ENCODE data around the gene AGXT.

AGXT gene

DNA sequence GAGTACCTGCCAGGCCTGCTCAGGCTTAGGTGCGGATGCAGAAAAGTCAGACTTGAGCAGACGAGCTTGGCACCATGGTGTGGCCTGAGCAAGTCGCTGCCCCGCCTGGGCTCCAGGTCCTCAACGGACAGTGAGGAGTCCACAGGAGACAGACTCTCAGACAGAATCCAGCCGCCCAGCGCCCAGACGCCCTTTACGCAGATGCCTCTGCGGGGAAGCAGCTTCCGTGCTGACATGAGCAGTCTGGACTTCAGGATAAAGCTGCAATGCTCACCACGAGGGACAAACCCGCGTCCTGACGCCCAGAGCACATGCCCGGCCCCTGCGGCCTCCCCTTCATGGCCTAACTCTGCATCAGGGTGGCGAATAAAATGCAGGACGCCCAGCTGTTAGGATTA, 30.8 kb downstream of the AGXT start:
- DNase-seq = no peak

DNA sequence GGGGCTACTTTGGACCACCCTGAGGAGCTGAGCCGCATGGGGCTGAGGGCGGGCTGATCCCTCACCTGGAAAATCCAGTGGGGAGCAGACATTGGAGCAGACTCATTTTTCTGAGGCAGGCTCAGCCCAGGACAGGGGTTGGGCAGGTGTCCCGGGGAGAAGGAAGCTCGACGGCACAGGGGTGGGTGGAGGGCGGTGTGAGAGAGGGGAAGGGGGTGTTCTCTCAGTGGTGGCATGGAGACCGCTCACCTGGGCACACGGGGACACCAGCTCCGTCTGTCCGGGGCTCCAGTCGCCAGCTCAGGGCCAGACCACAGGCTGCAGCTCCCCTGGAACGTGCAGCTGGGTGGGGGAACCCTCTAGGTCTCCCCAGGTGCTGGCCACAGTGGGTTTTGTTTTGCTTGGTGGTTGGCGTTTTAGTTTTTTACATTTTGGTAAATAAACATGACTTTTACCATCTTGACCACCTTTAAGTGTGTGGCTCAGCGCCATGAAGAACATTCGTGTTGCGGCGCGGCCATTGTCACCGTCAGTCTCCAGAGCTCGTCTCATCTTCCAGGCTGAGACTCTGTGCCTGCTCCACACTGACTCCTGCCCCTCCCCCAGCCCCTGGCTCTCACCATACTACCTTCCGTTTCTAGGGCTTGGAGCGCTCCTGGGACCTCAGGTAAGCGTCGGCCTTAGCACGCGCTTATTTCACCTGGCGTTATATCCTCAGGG, 31.7 kb downstream of the AGXT start:
- DNase-seq = no peak

DNA sequence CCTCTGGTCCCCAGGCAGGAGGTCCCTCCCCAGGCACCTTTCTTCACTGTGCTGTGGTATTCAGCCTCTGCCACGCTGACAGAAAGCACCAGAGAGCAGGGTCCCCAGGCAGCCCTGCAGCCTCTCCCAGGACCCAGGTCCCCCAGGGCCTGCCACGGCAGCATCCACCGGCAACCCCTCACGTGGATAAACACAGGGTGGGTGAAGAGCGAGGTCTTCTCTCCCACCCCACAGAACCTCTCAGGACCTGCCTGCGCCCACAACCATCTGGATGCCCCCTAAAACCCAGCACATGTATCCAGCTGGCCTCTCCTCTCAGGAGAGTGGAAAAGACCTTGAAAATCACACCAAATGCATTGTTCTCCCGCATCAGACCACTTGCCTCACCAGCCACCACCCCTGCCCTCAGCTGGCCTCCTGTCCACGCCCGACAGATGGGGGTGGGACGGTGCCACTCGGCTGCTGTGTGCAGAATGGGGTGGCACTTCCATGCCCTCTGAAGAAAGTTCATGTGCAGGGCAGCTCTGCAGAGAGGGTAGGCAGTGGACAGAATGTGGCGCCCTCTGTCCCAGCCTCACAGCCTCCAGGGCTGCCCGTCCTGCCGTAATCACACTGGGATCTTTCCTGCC, 33.5 kb downstream of the AGXT start:
- no peak for DNase-seq

DNA sequence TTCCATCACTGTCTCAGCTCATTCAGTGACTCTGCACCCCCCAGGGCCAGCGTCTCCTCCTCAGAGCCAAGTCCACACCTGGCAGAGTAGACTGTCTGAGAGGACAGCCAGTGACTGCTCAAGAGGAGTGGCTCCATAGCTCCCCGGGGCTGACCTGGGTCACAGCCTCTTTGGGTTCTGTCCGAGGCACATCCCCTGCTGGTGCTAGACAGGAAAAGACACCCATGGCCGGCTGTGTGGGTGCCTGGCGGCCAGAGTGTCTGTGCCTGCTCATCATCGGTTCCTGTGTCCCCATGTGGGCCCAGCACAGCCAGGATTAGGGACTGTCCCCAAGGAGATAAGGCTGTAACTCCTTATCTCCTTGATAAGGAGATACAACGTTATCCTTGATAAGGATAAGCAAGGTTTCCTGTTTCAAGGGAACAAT, 34.0 kb downstream of the AGXT start:
- DNase-seq = no peak

DNA sequence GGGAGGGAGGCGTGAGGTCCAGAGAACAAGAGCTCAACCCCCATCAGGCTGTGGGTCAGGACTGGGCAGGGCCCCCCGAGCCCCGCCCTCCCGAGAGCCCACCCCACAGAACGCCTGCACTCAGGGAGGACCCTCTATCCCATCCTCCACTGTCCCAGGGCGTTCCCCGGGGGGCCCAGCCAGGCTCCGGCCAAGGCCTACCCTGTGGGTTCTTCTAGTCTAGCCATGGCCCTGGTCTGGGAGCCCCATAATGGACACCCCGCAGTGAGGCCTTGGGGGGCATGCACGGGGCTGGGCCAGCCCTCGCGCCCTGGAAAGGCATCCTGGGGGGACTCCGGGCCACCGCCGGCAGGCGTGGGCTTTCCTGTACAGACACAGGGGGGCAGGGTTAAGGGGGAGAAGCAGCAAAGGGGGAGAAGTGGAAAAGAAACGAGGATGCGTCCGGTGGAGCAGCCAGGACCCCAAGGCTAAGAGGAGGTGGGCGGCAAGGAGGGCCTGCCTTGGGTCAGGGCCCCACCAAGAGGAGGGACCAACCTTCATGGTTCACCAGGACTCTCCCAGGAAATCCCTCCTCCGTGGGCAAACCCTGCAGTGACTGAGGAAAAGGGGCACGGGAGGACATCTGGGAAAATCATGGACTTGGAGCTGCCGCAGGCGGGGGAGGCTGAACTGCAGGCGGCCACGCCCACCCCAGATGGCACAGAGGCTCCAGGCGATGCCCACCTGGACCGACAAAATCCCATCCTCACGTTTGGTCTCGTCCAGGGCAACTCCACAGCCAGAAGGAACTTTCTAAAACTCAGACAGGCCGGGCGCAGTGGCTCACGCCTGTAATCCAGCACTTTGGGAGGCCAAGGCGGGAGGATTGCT, 34.8 kb downstream of the AGXT start:
- DNase-seq = peak; percentile 52

DNA sequence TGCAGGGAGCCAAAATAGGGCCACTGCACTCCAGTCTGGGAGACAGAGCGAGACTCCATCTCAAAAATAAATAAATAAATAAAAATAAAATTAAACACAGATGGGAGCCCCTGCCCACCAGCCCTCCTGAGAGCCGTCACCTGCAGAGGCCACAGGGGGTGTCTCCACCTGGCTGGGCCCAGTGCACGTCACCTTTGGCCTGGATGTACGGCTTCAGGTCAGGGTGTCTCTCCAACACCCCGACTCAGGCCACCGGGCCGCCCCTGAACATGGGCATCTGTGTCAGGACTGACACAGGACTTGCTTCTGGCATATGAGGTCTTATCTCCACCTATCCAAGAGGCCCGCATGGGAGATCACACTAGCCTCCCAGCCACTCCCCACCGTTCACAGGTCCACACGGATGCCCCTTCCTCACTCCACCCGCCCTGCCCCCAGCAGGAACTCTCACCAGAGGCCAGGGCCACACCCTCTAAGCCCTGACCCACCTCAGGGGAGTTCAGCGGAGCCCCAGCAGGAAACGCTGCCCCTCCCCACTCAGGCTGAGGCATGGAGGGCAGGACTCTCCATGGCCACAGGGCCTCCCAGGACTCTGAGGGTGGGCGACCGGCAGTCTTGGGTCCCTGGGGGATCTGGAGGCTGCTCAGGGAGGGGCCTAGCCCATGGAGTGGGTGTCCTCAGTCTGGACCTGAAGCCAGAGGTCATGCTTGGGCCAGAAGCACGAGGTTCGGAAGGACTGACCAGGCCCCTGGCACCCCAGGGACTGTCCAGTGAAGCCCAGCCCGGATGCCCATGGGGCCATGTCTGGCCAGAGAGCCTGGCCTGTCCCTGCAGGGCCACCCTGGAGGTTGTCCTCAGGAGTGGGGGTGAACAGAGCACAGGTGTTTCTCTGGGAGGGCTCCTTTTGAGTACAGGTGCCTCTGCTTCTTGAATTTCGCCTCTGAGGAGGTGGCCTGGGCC, 35.9 kb downstream of the AGXT start:
- no peak for DNase-seq

DNA sequence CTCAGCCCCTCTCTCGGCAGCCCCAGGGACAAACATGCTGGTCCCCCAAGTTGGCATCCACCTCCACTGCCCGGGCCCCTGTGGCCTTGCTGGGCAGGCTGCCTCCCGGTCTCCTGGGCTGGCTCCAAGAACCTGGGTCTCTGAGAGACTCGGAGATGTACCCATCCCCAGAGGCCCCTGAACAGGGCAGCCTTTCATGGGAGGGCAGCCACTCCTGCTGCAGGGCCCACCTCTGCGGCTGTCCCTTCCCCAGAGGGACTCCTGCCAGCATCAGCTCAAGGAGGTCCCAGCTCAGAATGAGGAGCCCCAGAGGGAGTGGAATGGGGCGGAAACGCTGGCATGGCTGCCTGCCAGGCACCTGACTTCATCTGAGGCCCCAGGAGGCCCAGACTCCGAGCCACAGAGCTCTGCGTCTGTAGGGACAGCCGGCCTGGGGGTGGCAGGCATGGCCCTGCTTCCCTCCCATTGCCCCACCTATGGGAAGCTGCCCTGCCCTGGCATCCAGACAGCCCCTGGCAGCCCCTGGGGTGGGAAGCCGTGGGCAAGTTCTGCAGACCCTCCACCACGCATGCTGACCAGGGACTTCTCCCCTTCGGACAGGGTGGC, 36.7 kb downstream of the AGXT start:
- no peak for DNase-seq

DNA sequence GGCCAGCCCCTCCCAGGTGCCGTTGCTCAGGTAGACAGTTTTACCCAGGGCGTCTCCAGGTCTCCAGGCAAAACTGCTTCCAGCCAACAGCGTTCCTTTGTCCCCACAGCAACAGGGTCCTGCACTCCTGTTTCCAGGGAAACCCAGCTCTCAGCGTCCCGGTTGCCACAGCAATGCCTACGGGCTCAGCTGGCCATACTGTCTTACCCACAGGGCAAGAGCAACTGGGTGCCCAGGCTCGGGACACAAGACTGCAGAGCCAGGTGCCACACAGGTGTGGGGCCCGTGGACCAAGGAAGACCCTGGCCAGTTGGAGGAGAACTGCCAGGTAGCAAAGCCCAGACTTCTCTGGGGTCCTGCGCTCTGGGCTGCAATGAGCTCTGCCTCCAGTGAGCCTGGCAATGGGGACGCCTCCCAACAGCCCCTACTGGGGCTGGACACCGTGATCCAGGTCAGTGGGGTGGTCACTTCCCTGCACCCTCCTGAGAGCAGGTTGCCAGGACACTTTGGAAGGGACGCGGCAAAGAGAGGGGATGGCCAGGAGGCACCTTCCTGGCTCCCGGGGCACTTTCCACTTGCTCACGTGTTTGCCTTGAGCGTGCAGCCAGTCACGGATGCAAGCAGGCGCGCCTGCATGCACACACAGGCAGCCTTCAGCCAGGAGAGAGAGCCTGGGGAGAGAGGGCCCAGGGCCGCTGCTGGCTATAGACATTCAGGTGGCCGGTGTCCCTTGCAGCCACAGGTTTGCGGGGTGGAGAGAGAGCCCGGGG, 37.7 kb downstream of the AGXT start, which contains the start of gene CROCC2:
Gene CROCC2 (plus strand): TSS at position 196 of the 770 bp plus-strand sequence. CDS start 178 bp downstream, at position 374.
- DNase-seq = no peak

DNA sequence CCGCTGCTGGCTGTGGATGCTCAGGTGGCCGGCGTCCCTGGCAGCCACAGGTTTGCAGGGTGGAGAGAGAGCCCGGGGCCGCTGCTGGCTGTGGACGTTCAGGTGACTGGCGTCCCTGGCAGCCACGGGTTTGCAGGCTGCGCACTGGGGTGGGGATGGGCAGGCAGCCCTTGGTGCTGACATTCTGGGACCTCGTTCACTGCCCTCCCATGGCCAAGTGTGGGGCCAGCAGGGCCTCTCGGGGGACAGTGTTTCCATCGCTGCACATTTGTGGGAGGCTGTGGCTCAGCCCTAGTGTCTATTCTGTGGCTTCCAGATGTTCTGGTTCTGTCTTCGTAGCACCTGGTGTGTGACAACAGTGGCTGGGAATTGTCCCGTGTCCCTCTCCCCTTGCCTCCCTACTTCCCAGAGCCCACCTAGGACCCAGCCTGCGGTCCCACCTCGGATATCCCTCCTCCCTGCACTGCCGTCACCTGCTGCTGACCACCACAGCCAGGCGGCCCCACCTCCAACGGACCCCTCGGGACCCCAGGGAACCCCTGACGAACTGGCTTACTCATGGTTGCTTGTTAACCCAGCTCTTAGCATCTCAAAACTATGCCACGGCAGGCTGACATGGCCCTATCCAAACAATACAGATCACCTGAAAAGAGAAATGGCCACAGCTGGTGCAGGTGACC, 38.4 kb downstream of the AGXT start:
- no peak for DNase-seq

DNA sequence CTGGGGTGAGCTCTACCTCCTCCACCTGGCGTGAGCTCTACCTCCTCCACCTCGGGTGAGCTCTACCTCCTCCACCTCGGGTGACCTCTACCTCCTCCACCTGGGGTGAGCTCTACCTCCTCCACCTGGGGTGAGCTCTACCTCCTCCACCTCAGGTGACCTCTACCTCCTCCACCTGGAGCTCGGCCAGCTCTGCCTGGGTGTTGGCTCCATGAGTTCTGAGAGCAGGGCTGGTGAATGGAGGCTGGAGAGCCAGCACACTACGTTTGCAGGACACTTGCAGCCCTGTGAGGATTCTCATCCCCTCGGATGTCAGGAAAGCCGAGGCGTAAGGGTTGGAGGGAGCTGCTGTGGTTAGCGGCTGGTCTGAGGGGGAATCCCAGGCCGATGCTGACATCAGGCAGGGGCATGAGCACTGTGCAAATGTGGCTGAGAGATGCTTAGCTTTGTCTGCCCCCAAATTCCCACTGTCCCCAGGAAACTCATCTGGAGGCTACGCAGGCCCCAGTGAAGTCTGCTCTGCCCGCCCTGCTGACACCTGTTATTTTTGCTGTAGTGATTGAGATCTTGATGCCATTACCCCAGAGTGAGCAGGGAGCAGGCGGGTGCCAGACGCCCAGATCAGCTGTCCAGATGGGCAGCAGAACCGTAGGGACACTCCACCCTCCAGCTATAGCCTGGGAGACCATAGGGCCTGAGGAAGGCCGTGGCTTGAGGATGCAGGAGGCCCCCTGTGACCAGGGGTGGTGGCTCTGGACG, 40.8 kb downstream of the AGXT start:
- DNase-seq = peak; percentile 18

DNA sequence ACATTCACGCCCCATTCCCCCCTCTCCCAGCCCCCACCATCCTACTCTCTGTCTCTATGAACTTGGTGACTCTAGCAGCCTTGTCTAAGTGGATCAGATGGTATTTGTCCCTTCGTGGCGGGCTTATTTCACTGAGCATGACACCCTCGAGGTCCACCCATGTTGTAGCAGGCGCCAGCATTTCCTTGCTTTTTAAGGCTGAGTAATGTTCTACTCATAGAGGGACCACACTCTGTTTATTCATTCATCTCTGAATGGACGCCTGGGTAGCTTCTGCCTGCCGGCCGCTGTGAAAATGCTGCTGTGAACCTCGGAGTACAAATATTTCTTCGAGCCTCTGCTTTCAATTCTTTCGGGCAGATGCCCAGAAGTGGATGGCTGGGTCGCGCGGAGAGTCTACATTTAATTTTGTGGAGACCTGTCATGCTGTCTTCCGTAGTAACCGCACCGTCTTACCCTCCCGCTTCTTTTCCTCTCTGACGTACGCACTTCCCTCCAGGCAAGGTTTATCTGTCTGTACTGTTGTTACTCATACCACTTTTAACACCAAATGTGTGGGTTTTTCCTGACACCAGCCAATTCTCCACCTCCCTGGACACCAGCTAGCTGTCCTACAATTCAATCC, 43.1 kb downstream of the AGXT start:
- DNase-seq = no peak

DNA sequence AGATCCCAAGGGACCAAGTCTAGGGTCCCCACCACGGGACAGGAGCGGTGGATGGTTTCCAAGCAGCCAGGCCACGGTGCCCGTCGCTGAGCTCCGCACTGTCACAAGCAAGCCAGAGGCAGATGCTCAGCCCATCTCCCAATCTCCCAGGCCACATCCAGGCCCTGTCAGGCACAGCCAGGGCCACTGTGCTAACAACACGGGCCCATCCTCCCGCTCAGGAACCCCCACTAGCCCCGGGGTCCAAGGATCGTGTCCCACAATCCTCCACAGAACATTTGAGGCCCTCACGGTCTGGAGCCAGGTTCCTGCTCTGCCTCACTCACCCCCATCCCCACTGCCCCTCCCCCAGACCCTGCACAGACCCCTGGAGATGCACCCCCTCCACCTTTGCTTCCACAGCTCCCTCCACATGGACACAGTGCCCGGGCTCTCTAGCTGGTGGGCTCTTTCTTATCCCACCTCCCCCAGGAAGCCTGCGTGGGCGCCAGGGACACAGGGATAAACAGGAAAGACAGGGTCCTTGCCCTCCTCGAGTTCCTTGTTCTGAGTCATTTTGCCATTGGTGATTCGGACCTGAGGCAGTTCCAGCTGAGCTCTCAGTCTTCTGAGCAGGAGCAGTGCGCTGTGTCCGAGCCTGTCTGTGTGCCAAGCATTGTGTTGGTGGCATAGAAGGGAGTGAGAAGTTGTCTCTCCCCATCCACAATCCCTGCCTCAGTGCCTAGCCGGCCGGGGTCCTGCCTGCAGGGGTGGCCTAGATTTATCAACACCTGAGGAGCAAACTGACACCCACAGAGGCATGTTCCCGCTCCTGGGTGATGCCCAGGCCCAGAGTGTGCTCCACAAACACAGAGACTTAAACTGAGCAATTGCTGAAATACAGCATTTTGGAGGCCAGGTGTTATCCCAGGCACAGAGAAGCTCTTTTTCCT, 44.5 kb downstream of the AGXT start:
- no peak for DNase-seq

DNA sequence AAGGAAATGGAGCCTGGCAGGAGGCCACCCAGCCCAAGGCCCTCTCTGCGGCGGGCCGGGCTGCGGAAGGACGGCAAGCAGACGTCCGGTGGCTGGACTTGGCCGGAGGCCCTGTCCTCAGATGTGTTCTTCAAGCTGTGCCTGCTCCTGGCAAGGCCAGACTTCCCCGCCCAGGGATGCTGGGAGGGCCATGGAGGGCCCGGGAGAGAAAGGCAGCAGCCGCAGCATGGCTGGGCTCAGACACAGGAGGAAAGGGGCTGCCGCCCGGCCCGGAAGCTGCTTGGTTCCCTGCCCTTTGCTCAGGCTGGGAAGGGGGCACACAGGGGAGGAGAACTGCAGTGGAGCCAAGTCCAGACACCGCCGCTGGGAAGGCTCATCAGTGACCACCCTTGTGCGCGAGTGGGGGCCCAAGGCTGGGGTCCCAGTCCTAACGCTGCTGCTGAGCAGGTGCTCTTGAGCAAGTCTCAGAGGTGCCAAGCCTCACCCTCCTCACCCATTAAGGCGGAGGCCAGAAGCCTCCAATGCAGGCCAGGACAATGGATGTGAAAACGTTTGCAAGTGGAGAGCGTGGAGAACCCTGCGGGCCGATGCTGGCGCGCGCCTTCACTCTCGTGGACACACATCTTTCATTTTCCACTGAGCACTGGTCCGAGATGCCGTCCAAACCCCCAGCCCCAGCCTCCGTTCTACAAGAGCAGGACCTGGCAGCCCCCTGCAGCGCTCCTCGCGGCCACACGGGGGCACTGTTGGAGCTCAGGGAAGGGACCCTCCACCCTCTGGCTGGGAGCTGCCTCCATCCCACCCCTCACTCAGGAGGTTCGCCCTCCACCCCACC, 45.4 kb downstream of the AGXT start:
- no peak for DNase-seq

DNA sequence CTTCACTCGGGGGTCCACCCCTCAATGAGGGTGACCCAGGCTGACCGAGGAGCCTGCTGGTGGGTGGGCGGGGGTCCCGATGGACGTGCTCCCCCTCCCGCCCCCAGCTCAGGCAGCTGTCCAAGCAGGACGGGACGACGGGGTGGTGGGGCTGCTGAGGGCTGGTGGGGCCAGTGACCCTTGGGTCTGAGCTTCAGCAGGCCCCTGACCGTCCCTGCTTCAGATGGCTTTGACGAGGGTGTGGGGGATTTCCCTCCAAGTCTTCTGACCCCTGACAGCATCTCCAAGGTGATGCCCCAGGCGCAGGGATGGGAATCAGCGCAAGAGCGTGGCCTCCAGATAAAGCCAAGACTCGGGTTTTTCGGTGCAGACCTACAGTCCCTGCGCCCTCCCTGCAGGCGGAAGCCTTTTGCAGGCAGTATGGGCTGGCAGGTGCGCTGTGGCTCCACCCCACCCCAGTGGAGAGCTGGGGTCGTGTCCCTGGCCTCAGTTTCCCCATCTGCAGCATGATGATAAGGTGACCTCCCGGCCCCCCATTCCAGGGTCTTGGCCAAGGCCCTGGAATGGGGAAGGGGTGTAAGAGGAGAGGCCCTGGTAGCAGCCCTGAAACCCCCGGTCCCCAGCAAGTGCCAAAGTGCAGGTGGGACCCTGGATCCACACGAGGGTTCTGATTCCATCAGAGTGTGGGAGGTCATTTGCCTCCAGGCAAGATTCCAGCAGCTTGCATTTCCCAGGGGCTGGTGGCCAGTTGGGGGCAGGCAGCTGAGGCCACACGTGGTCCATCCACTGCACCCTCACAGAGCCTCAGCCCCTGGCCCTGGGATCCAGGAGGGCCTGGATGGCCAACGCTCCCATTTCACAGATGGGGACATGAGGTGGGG, 46.3 kb downstream of the AGXT start:
- DNase-seq = no peak

DNA sequence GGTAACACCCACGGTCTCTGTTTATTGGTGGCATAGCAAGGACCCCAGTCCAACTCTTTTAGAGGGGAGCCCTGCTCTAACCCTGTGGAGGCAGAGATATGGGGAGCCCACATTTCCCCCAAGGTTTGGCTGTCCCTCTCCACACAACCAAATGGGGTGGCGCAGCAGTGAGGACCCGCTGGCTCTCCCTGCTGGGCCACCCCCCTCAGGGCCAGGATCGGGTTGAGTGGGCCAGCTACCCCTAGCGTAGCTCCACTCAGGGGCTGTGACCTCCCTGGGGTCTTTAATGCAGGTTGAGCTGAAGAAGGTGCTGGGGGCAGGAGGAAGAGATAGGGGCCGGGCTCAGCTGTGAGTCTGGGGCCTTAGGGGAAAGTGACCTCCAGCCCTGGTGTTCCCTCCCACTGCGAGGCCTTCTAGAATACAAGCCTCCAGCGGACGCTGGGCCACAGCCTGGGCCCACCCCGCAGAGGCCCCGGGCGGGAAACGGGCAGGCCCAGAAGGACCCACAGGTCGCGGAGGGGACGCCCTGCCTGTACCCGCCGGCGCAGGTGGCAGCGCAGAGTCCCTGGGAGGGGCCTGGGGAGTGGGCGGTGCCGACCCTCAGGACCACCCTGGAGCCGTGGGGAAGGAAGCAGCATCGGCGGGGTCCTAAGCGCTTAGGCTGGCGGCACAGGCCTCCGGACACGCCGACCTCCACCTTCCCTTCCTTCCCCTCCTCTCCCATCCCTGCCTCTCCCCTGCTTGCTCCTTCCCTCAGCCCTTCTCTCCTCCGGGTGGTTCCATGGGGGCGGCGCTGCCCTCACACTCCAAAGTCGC, 47.1 kb downstream of the AGXT start:
- no peak for DNase-seq
